ENCODE results near the gene NDUFB3. TPM values are rescaled to one million over a fixed set of nuclear protein-coding genes. Genes with fewer than 3 reads are reported as not detected.

Gene NDUFB3
- total RNA-seq, 4 donors from 2014 or later: 35.2 to 42.7 (median 37.5) TPM

- no peaks in the 10 kb centered on the region for H3K9me3 ChIP-seq
- no peak for TF ChIP-seq POLR2AphosphoS5 (IDR thresholded peaks at IDR 0.05)
- TF ChIP-seq EP300 (IDR thresholded peaks at IDR 0.05): no peak
- no peak for TF ChIP-seq POLR2A (IDR thresholded peaks at IDR 0.05)
- TF ChIP-seq CTCF (IDR thresholded peaks at IDR 0.05): no peak
- peaks cover 48% of the 10 kb centered on the region for H3K36me3 ChIP-seq
- H3K4me1 ChIP-seq: peaks cover 63% of the 10 kb centered on the region
- WGBS: 40% methylated on average over 1 of the region's 1 CpG
- H3K4me3 ChIP-seq: no peak overlapping the region
- no peak overlapping the region for H3K27ac ChIP-seq
- no peaks in the 10 kb centered on the region for H3K27me3 ChIP-seq
- no peak for DNase-seq (ENCODE audit: low spot score in 2 of 2)
Measured at GRCh38 chr2:201132518-201132917, 60.7 kb downstream of the NDUFB3 start.

Other genes with a start within 250 kb of the NDUFB3 start
- gene CLK1, start 207.3 kb upstream of the NDUFB3 start, total RNA-seq: 100 to 1,000 TPM in 3 of 4 donors, 10 to 100 TPM in 1; 61.0 to 394 (median 130) TPM
- 10 to 100 TPM; 17.4 to 75.8 (median 22.5) TPM for gene PPIL3, start 182.9 kb upstream of the NDUFB3 start, total RNA-seq
- 10 to 100 TPM; 22.0 to 34.7 (median 29.9) TPM for gene NIF3L1, start 182.6 kb upstream of the NDUFB3 start, total RNA-seq
- gene ORC2, start 108.3 kb upstream of the NDUFB3 start, total RNA-seq: 10 to 100 TPM; 13.3 to 39.7 (median 17.3) TPM
- 10 to 100 TPM; 11.6 to 26.8 (median 12.7) TPM for gene HYCC2, start 330 bp upstream of the NDUFB3 start, total RNA-seq
- gene CFLAR, start 44.2 kb downstream of the NDUFB3 start, total RNA-seq: 100 to 1,000 TPM; 116 to 250 (median 147) TPM
- 10 to 100 TPM in 1 of 4 donors, 1 to 10 TPM in 3; 3.7 to 19.0 (median 7.4) TPM for gene CASP10, start 111.1 kb downstream of the NDUFB3 start, total RNA-seq
- 10 to 100 TPM; 11.9 to 22.7 (median 17.2) TPM for gene CASP8, start 188.5 kb downstream of the NDUFB3 start, total RNA-seq